IMR-90 (cell line): ENCODE results near the gene KRTAP10-3. TPM values are rescaled to one million over a fixed set of nuclear protein-coding genes. Genes with fewer than 3 reads are reported as not detected.

Experiments used
- ATAC-seq: fragments of 200-7000 bp; cut with Tn5 transposase; 2 replicates; pipeline ENCODE4 v1.9.1; 2020; ENCODE audit warnings: low read depth, mild to moderate bottlenecking, moderate library complexity
- BruUV-seq: library from RNA; stranded (reverse); fragments of 400-500 nt; replicated peaks from 2 replicates; lab custom pipeline; 2021; lab: Mats Ljungman, UMichigan
- CTCF ChIA-PET: fragments of 300-600 bp; formaldehyde crosslinking; extraction: SDS; loops from one replicate; lab custom pipeline; 2021; ENCODE audit warnings: antibody characterized with exemption; lab: Yijun Ruan, JAX
- POLR2A ChIA-PET: fragments of 300-600 bp; sonication (Branson Sonifier 250); formaldehyde crosslinking; loops from one replicate; lab custom pipeline; 2022; ENCODE audit warnings: antibody characterized with exemption; ENCODE audit not compliant: unreplicated experiment; lab: Charles Lee
- DNase-seq: peaks from one replicate; pipeline ENCODE4 v3.0.0; 2013
- H2AFZ ChIP-seq: replicated peaks from 2 replicates; pipeline ENCODE3; 2013; ENCODE audit warnings: low read length, mild to moderate bottlenecking; ENCODE audit not compliant: poor library complexity
- H2AK5ac ChIP-seq: 2 replicates; pipeline ENCODE4 v1.6.1; 2013; ENCODE audit warnings: low read depth, low read length, inconsistent platforms
- H2AK9ac ChIP-seq: replicated peaks from 2 replicates; pipeline ENCODE3; 2013; ENCODE audit warnings: mild to moderate bottlenecking, low read depth, low read length, moderate library complexity; ENCODE audit not compliant: poor library complexity
- H2BK120ac ChIP-seq: 2 replicates; pipeline ENCODE4 v1.6.1; 2013; ENCODE audit warnings: low read depth, low read length, inconsistent platforms
- H2BK15ac ChIP-seq: 3 replicates; pipeline ENCODE4 v1.6.1; 2013; ENCODE audit warnings: low read depth, low read length, inconsistent platforms
- H2BK20ac ChIP-seq: 2 replicates; pipeline ENCODE4 v1.6.1; 2013; ENCODE audit warnings: low read depth, mild to moderate bottlenecking, inconsistent platforms, low read length, moderate library complexity
- H2BK5ac ChIP-seq: 2 replicates; pipeline ENCODE4 v1.6.1; 2013; ENCODE audit warnings: mild to moderate bottlenecking, low read depth, low read length, inconsistent platforms; ENCODE audit not compliant: poor library complexity, severe bottlenecking
- H3K14ac ChIP-seq: replicated peaks from 2 replicates; pipeline ENCODE4 v1.6.1; 2013; ENCODE audit warnings: low read depth, low read length, inconsistent platforms
- H3K18ac ChIP-seq: 2 replicates; pipeline ENCODE4 v1.6.1; 2013; ENCODE audit warnings: low read depth, low read length, control low read depth
- H3K23ac ChIP-seq: 2 replicates; pipeline ENCODE4 v1.6.1; 2013; ENCODE audit warnings: low read depth, low read length, inconsistent platforms
- H3K27ac ChIP-seq: 2 replicates; pipeline ENCODE4 v1.5.1; 2013; ENCODE audit warnings: mild to moderate bottlenecking, control low read depth, low read length; ENCODE audit not compliant: insufficient read depth
- H3K27me3 ChIP-seq: 2 replicates; pipeline ENCODE4 v1.6.1; 2013; ENCODE audit warnings: low read length; ENCODE audit not compliant: control insufficient read depth, insufficient read depth
- H3K36me3 ChIP-seq: 2 replicates; pipeline ENCODE4 v1.6.1; 2013; ENCODE audit warnings: low read length, mixed read lengths; ENCODE audit not compliant: control insufficient read depth, insufficient read depth
- H3K4ac ChIP-seq: 2 replicates; pipeline ENCODE4 v1.6.1; 2013; ENCODE audit warnings: low read depth, low read length, inconsistent platforms
- H3K4me1 ChIP-seq: 2 replicates; pipeline ENCODE4 v1.6.1; 2013; ENCODE audit warnings: low read length, mixed read lengths; ENCODE audit not compliant: control insufficient read depth, insufficient read depth
- H3K4me2 ChIP-seq: 2 replicates; pipeline ENCODE4 v1.6.1; 2013; ENCODE audit warnings: low read depth, mild to moderate bottlenecking, control low read depth, low read length, moderate library complexity
- H3K4me3 ChIP-seq: 2 replicates; pipeline ENCODE4 v1.5.1; 2013; ENCODE audit warnings: low read depth, mild to moderate bottlenecking, control low read depth, low read length, moderate library complexity; ENCODE audit not compliant: insufficient read depth
- H3K56ac ChIP-seq: 2 replicates; pipeline ENCODE4 v1.6.1; 2013; ENCODE audit warnings: low read length, inconsistent platforms; ENCODE audit not compliant: insufficient read depth; ENCODE audit errors: extremely low read depth
- H3K79me1 ChIP-seq, 2 experiments: 2 replicates each; pipeline ENCODE4 v1.6.1; 2013; ENCODE audit warnings: low read length in 2 of 2, inconsistent platforms in 1 of 2, low read depth in 1 of 2
- H3K9ac ChIP-seq: 2 replicates; pipeline ENCODE4 v1.6.1; 2013; ENCODE audit warnings: low read depth, low read length, control low read depth
- H3K9me1 ChIP-seq: 2 replicates; pipeline ENCODE4 v1.6.1; 2013; ENCODE audit warnings: low read length, inconsistent platforms; ENCODE audit not compliant: insufficient read depth
- H3K9me3 ChIP-seq: 2 replicates; pipeline ENCODE4 v1.6.1; 2013; ENCODE audit warnings: low read length; ENCODE audit not compliant: control insufficient read depth, insufficient read depth
- H4K20me1 ChIP-seq: 2 replicates; pipeline ENCODE4 v1.6.1; 2013; ENCODE audit warnings: low read length, inconsistent platforms; ENCODE audit not compliant: insufficient read depth
- H4K5ac ChIP-seq: 2 replicates; pipeline ENCODE4 v1.6.1; 2013; ENCODE audit warnings: mild to moderate bottlenecking, low read depth, low read length, control low read depth
- H4K8ac ChIP-seq, 2 experiments: 2 replicates each; pipeline ENCODE4 v1.6.1; 2013; ENCODE audit warnings: low read depth in 2 of 2, low read length in 2 of 2, control low read depth in 1 of 2, inconsistent platforms in 1 of 2
- H4K91ac ChIP-seq: 2 replicates; pipeline ENCODE4 v1.6.1; 2013; ENCODE audit warnings: low read depth, low read length, inconsistent platforms; ENCODE audit not compliant: insufficient read depth
- BHLHE40 ChIP-seq: fragments of 150-350 bp; IDR thresholded peaks from 2 replicates; pipeline ENCODE4 v1.6.1; 2016; ENCODE audit warnings: mild to moderate bottlenecking, low read depth, low read length
- CEBPB ChIP-seq: IDR thresholded peaks from 2 replicates; pipeline ENCODE4 v1.6.1; 2012; ENCODE audit warnings: low read depth, low read length, improper control_type of control experiment
- CHD1 ChIP-seq: IDR thresholded peaks from 2 replicates; pipeline ENCODE4 v1.6.1; 2012; ENCODE audit warnings: low read depth, low read length, improper control_type of control experiment
- FOS ChIP-seq: fragments of 150-350 bp; IDR thresholded peaks from 2 replicates; pipeline ENCODE4 v1.6.1; 2016; ENCODE audit warnings: low read depth, low read length
- MAFK ChIP-seq: IDR thresholded peaks from 2 replicates; pipeline ENCODE4 v1.6.1; 2012; ENCODE audit warnings: low read depth, low read length, improper control_type of control experiment
- MAZ ChIP-seq: IDR thresholded peaks from 2 replicates; pipeline ENCODE4 v1.6.1; 2012; ENCODE audit warnings: low read depth, mild to moderate bottlenecking, low read length, improper control_type of control experiment, moderate library complexity, borderline replicate concordance
- MXI1 ChIP-seq: IDR thresholded peaks from 2 replicates; pipeline ENCODE4 v1.6.1; 2012; ENCODE audit warnings: low read depth, mild to moderate bottlenecking, low read length, moderate library complexity, borderline replicate concordance
- NFE2L2 ChIP-seq: fragments of 150-350 bp; IDR thresholded peaks from 2 replicates; pipeline ENCODE4 v1.6.1; 2016; ENCODE audit warnings: low read depth, mild to moderate bottlenecking, low read length
- RAD21 ChIP-seq: IDR thresholded peaks from 2 replicates; pipeline ENCODE4 v1.6.1; 2012; ENCODE audit warnings: low read length, improper control_type of control experiment
- RCOR1 ChIP-seq: IDR thresholded peaks from 2 replicates; pipeline ENCODE4 v1.6.1; 2012; ENCODE audit warnings: mild to moderate bottlenecking, low read length, improper control_type of control experiment; ENCODE audit not compliant: insufficient replicate concordance
- RFX5 ChIP-seq: IDR thresholded peaks from 2 replicates; pipeline ENCODE4 v1.8.0; 2012; ENCODE audit warnings: low read depth, mild to moderate bottlenecking, low read length, moderate library complexity
- USF2 ChIP-seq: fragments of 150-350 bp; IDR thresholded peaks from 2 replicates; pipeline ENCODE4 v1.6.1; 2017; ENCODE audit warnings: mild to moderate bottlenecking, antibody characterized with exemption, low read length, low read depth
- WGBS, 2 experiments: methylation state at CpG; one replicate each; pipeline versions ENCODE4 v1.1.5 to v1.1.7; 2013; ENCODE audit warnings: missing lambda C conversion rate in 2 of 2; ENCODE audit not compliant: insufficient read length in 1 of 2; ENCODE audit errors: extremely low coverage in 2 of 2; 5-methylcytosine and 5-hydroxymethylcytosine counted together
- dilution Hi-C: fragments of 300-500 bp; cut with HindIII; formaldehyde crosslinking; loops from one replicate; pipeline ENCODE4 v1.14.3; 2018; ENCODE audit warnings: low sequenced_read_pairs; ENCODE audit not compliant: unreplicated experiment
- in situ Hi-C: fragments of 300-500 bp; cut with MboI; formaldehyde crosslinking; loops from 3 replicates; pipeline ENCODE4 v1.14.3; 2019; ENCODE audit warnings: low sequenced_read_pairs, inconsistent platforms, mixed read lengths
- intact Hi-C: fragments of 100-400 bp; cut with micrococcal nuclease; formaldehyde crosslinking; loops from 2 replicates; pipeline ENCODE4 v1.10.0; 2022
- polyA plus RNA-seq, 3 experiments: library from polyadenylated mRNA; depleted of rRNA; stranded (reverse); fragments of >200 nt; gene quantifications; 2 replicates each; pipeline ENCODE4 v1.2.3, GENCODE V29; 2012; ENCODE audit warnings: low replicate concordance in 1 of 3
- total RNA-seq: library from RNA; depleted of rRNA; stranded (reverse); fragments of >200 nt; gene quantifications from 2 replicates; pipeline ENCODE4 v1.2.3, GENCODE V29; 2012
- TF ChIP-seq, protein P1 (sequence below): fragments of 150-350 bp; IDR thresholded peaks from 2 replicates; pipeline ENCODE4 v1.6.1; 2016; ENCODE audit warnings: low read depth, mild to moderate bottlenecking, low read length, moderate library complexity, borderline replicate concordance

KRTAP10-3 gene
- total and polyA plus RNA-seq, 2 of the 4 experiments (the other 2 are of a cell fraction): not detected

- TF ChIP-seq, protein P1, sequence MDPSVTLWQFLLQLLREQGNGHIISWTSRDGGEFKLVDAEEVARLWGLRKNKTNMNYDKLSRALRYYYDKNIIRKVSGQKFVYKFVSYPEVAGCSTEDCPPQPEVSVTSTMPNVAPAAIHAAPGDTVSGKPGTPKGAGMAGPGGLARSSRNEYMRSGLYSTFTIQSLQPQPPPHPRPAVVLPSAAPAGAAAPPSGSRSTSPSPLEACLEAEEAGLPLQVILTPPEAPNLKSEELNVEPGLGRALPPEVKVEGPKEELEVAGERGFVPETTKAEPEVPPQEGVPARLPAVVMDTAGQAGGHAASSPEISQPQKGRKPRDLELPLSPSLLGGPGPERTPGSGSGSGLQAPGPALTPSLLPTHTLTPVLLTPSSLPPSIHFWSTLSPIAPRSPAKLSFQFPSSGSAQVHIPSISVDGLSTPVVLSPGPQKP: no peak
- no peak for TF ChIP-seq CHD1
Observed at GRCh38 chr21:44568261-44568660, 9.7 kb upstream of the KRTAP10-3 start (continued).

DNA sequence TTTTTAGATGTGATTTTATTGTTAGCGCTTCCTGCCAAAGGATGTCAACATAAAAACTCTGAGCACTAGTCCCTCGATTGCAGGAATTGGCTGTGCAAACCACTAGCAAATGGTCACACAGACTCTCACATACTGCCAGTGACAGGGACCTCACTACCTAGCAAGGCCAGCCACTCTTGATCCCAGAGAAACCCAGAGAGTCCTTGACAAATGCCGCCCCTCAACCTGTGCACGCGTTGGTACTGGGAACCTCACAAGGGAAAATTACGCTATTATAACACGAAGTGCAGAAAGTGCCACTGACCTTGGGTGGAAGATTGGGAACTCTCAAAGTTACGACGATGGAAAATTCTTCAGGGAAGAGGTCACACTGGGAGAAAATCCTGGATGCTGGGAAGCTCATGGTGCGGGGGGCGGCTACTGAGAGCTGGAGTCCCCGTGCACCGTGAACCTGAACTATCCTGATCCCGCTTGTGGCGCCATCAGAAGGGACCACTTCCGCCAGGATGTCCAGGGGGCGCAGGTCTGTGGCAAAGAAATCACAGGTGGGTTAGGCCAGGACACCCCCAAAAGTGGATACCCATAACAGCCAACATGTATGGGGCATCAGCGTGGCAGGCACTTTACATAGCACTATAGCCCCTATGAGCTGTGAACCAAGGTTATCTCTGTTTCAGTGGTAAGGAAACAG lies 9.0 kb upstream of the KRTAP10-3 start:
- Histone ChIP-seq H3K56ac (no peak overlapping the region), H3K4ac (no peak overlapping the region), H3K9me3 (peaks cover 4% of the 10 kb centered on the region), H3K36me3 (no peaks in the 10 kb centered on the region), H2BK120ac (no peak overlapping the region), H3K9me1 (no peaks in the 10 kb centered on the region), H2BK20ac (no peak overlapping the region), H3K18ac (no peak overlapping the region), H2BK15ac (no peak overlapping the region), H3K9ac (no peak overlapping the region), H3K14ac (no peak overlapping the region), H4K8ac (no peak overlapping the region), H3K4me1 (no peaks in the 10 kb centered on the region), H2AK9ac (no peak overlapping the region), H3K27ac (no peak overlapping the region), H2AK5ac (no peak overlapping the region), H3K4me3 (no peak overlapping the region), H2BK5ac (no peak overlapping the region), H3K27me3 (no peaks in the 10 kb centered on the region; the same call in 1 of the 2 replicates), H2AFZ (no peak overlapping the region), H3K4me2 (no peak overlapping the region), H4K5ac (no peak overlapping the region), H3K23ac (no peak overlapping the region), H4K91ac (no peak overlapping the region), H4K20me1 (no peaks in the 10 kb centered on the region), H3K79me1 (no peaks in the 10 kb centered on the region)
- intact Hi-C loops (no loop called here), dilution Hi-C loops (no loop called here), in situ Hi-C loops (no loop called here)
- ATAC-seq (no peak), DNase-seq (no peak)
- ChIA-PET CTCF (interaction anchor here (0.6 kb wide), 1 partner anchor 31 kb away, joined by 3 read pairs; no protein-coding TSS in a partner anchor), POLR2A (no interaction called here)
- BruUV-seq: no TSS peak
- WGBS, 2 experiments: 84% methylated on average over 10 of the region's 18 CpGs; no CpG with 5 or more reads in 1 of the 2 experiments
- TF ChIP-seq NFE2L2: no peak
- no peak for TF ChIP-seq BHLHE40
- no peak for TF ChIP-seq USF2
- TF ChIP-seq FOS: no peak
- no peak for TF ChIP-seq RFX5
- no peak for TF ChIP-seq MAFK
- no peak for TF ChIP-seq MXI1
- TF ChIP-seq MAZ: no peak
- TF ChIP-seq RCOR1: no peak
- no peak for TF ChIP-seq CEBPB
- TF ChIP-seq CHD1: no peak
- TF ChIP-seq RAD21: no peak
